Endodermal cell (in vitro differentiated cells): ENCODE measurements around the gene CHRND. TPM values are rescaled to one million over a fixed set of nuclear protein-coding genes. Genes with fewer than 3 reads are reported as not detected.

Source experiments
- DNase-seq: peaks from one replicate; pipeline ENCODE4 v3.0.0-alpha.2; 2017
- H3K27ac ChIP-seq: 2 replicates; pipeline ENCODE4 v1.5.1; 2013; ENCODE audit warnings: mild to moderate bottlenecking, low read depth, low read length, moderate library complexity
- H3K27me3 ChIP-seq: 2 replicates; pipeline ENCODE4 v1.6.1; 2013; ENCODE audit warnings: mild to moderate bottlenecking, low read length, moderate library complexity; ENCODE audit not compliant: insufficient read depth, control insufficient read depth, poor library complexity, severe bottlenecking
- H3K36me3 ChIP-seq: 2 replicates; pipeline ENCODE4 v1.7.0; 2013; ENCODE audit warnings: mild to moderate bottlenecking, low read length, moderate library complexity; ENCODE audit not compliant: control insufficient read depth, insufficient read depth
- H3K4me1 ChIP-seq: one replicate; pipeline ENCODE4 v1.7.0; 2013; ENCODE audit warnings: low read length; ENCODE audit not compliant: control insufficient read depth, insufficient read depth
- H3K4me3 ChIP-seq: 2 replicates; pipeline ENCODE4 v1.5.1; 2013; ENCODE audit warnings: mild to moderate bottlenecking, low read length, moderate library complexity
- H3K9ac ChIP-seq: 2 replicates; pipeline ENCODE4 v1.6.1; 2013; ENCODE audit warnings: mild to moderate bottlenecking, low read length, moderate library complexity; ENCODE audit not compliant: poor library complexity, severe bottlenecking; ENCODE audit errors: extremely low read depth
- H3K9me3 ChIP-seq: 2 replicates; pipeline ENCODE4 v1.6.1; 2013; ENCODE audit warnings: mild to moderate bottlenecking, low read length, moderate library complexity; ENCODE audit not compliant: control insufficient read depth
- H3K27ac Mint-ChIP-seq: 2 replicates; pipeline ENCODE4 v1.8.0; 2020; ENCODE audit warnings: mixed read lengths
- H3K27me3 Mint-ChIP-seq: 2 replicates; pipeline ENCODE4 v1.8.0; 2021; ENCODE audit warnings: mild to moderate bottlenecking, mixed read lengths; ENCODE audit not compliant: insufficient read depth
- H3K36me3 Mint-ChIP-seq: 2 replicates; pipeline ENCODE4 v1.8.0; 2020; ENCODE audit warnings: low read depth, mixed read lengths
- H3K4me1 Mint-ChIP-seq: 2 replicates; pipeline ENCODE4 v1.8.0; 2020; ENCODE audit warnings: mixed read lengths
- H3K4me3 Mint-ChIP-seq: 2 replicates; pipeline ENCODE4 v1.8.0; 2020; ENCODE audit warnings: mild to moderate bottlenecking, moderate library complexity, mixed read lengths
- H3K9me3 Mint-ChIP-seq: 2 replicates; pipeline ENCODE4 v1.8.0; 2020; ENCODE audit warnings: mild to moderate bottlenecking, mixed read lengths
- WGBS, 2 experiments: methylation state at CpG; one replicate each; pipeline versions ENCODE4 v1.1.5 to v1.1.7; 2013; ENCODE audit warnings: missing lambda C conversion rate in 2 of 2, mixed read lengths in 1 of 2; ENCODE audit not compliant: insufficient coverage in 1 of 2, insufficient read length in 1 of 2; 5-methylcytosine and 5-hydroxymethylcytosine counted together
- total RNA-seq, 2 donors: library from RNA; stranded (reverse); fragmentation: NEBNext Ultra II Directional in 1 of 2; extraction: Animal tissue kit (Norgen Biotek cat#: 25700) in 1 of 2; gene quantifications; 2 replicates in 1 of 2; 3 replicates in 1 of 2; pipeline ENCODE4 v1.2.1, GENCODE V29; 2021
- TF ChIP-seq, protein P1 (sequence below): fragments of 200-600 bp; sonication (generic); conservative IDR thresholded peaks from 2 replicates; pipeline ENCODE4 v1.5.0; 2021; ENCODE audit warnings: antibody characterized with exemption, mild to moderate bottlenecking

CHRND gene
- total RNA-seq, 2 donors from 2014 or later: 0.11 TPM; not detected in 1

DNA sequence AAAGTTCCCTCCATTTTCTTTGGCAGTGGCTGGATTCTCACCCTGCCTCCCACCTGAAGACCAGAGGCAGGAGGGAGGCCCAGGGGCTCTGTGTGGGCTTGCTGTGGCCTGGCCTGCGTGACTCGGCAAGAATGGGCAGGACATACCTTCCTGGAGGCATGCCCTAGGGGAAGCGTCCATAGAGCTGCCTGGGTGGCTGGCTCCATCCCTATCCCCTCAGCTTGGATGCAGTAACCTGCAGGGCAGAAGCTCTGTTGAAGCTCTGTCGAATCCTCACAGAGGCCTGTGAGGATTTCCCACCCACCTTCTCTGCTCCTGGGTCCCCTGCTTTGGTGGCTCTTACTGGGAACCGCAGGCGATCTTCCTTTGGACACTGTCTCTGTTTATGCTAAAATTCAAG, 7.1 kb upstream of the CHRND start:
- Mint-ChIP-seq H3K9me3 (no peaks in the 10 kb centered on the region), H3K4me1 (peaks cover 3% of the 10 kb centered on the region), H3K27ac (no peak overlapping the region), H3K27me3 (peaks cover 39% of the 10 kb centered on the region), H3K4me3 (no peak overlapping the region), H3K36me3 (no peaks in the 10 kb centered on the region)
- no peaks in the 10 kb centered on the region for H3K9me3 ChIP-seq
- H3K27me3 ChIP-seq: peaks cover 46% of the 10 kb centered on the region
- no peak overlapping the region for H3K27ac ChIP-seq
- TF ChIP-seq, protein P1, sequence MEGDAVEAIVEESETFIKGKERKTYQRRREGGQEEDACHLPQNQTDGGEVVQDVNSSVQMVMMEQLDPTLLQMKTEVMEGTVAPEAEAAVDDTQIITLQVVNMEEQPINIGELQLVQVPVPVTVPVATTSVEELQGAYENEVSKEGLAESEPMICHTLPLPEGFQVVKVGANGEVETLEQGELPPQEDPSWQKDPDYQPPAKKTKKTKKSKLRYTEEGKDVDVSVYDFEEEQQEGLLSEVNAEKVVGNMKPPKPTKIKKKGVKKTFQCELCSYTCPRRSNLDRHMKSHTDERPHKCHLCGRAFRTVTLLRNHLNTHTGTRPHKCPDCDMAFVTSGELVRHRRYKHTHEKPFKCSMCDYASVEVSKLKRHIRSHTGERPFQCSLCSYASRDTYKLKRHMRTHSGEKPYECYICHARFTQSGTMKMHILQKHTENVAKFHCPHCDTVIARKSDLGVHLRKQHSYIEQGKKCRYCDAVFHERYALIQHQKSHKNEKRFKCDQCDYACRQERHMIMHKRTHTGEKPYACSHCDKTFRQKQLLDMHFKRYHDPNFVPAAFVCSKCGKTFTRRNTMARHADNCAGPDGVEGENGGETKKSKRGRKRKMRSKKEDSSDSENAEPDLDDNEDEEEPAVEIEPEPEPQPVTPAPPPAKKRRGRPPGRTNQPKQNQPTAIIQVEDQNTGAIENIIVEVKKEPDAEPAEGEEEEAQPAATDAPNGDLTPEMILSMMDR: no peak
- peak; percentile 67 for DNase-seq
- 50 to 77% methylated on average over 5 to 6 of the region's 6 CpGs for WGBS, 2 experiments
- H3K9ac ChIP-seq: no peak overlapping the region
- H3K36me3 ChIP-seq: no peaks in the 10 kb centered on the region
- no peak overlapping the region for H3K4me3 ChIP-seq
- H3K4me1 ChIP-seq: no peaks in the 10 kb centered on the region

DNA sequence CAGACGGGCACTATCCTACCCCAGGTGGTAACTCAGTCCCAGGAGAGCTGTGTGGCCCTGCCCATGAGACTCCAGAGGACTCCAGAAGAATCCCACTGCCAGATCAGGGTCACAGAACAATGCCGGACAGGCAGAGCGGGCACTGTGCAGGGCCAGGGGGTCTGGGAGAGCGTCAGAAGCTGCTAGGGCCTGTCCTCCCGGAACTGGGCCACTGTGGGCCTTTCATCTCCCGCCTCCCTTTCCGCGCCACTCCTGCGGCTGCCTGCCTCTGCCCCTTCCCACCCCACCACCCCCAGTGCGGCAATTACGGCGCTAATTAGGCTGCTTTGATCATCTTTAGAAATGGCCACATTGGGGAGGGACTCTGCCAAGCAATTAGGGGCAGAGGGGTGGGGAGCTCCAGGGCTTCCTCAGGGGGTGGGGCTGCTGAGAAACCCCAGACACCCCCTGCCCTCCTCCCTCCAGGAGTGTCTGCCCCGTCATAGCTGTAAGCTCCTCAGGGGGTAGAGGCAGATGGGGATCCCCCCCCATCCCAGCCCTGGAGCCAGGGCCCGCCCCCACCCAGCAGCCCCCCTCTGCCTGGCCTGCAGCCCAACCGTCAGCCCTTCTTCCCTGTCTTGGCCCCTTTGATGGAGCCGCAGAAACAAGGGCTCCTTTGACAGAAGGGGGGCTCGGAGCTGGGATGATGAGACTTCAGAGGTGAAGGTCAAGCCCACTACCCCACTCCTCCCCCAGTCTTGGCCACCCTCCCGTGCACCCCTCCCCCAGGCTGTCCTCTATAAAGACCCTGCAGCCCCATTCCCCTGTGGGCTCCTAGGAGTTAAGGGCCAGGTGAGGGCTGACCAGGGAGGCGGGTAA, 6.2 kb upstream of the CHRND start, which contains the start of gene PRSS56:
Gene PRSS56 (plus strand): TSS at position 808 of the 858 bp plus-strand sequence. CDS start 211 bp downstream, outside the sequence.
- no peaks in the 10 kb centered on the region for H3K36me3 Mint-ChIP-seq
- DNase-seq: peak; percentile 54
- H3K9me3 Mint-ChIP-seq: no peaks in the 10 kb centered on the region
- Histone ChIP-seq H3K4me3 (no peak within 1 kb of the TSS), H3K27me3 (peaks cover 55% of the 10 kb centered on the region), H3K9ac (no peak within 1 kb of the TSS), H3K27ac (no peak within 1 kb of the TSS), H3K36me3 (no peaks in the 10 kb centered on the region), H3K4me1 (no peaks in the 10 kb centered on the region), H3K9me3 (no peaks in the 10 kb centered on the region)
- peaks cover 3% of the 10 kb centered on the region for H3K4me1 Mint-ChIP-seq
- H3K27ac Mint-ChIP-seq: no peak within 1 kb of the TSS
- TF ChIP-seq, protein P1: no peak
- no peak within 1 kb of the TSS for H3K4me3 Mint-ChIP-seq
- WGBS, 2 experiments: 77 to 78% methylated on average over 9 to 19 of the region's 19 CpGs
- H3K27me3 Mint-ChIP-seq: peaks cover 46% of the 10 kb centered on the region

DNA sequence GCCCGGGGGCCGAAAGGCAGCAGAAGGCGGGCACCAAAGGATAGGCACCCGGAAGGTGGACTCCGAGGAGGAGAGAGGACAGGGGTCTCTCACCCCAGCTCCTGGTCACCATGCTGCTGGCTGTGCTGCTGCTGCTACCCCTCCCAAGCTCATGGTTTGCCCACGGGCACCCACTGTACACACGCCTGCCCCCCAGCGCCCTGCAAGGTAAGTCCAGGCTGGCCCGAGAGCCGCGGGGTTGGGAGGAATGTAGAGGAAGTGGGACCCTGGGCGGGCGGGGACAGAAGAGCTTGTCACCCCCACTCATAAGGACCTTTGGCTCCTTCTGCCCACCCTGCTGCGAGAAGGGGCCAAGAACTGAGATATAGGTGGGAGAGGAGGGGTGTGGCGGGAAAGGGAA, 5.5 kb upstream of the CHRND start:
- TF ChIP-seq, protein P1: no peak
- no peak overlapping the region for H3K4me3 Mint-ChIP-seq
- no peak overlapping the region for H3K27ac Mint-ChIP-seq
- WGBS, 2 experiments: 87 to 100% methylated on average over 6 to 15 of the region's 15 CpGs
- Histone ChIP-seq H3K27ac (no peak overlapping the region), H3K9me3 (no peaks in the 10 kb centered on the region), H3K27me3 (peaks cover 55% of the 10 kb centered on the region), H3K9ac (no peak overlapping the region), H3K36me3 (no peaks in the 10 kb centered on the region), H3K4me3 (no peak overlapping the region), H3K4me1 (no peaks in the 10 kb centered on the region)
- H3K27me3 Mint-ChIP-seq: peaks cover 46% of the 10 kb centered on the region
- peak; percentile 48 for DNase-seq
- no peaks in the 10 kb centered on the region for H3K9me3 Mint-ChIP-seq
- no peaks in the 10 kb centered on the region for H3K36me3 Mint-ChIP-seq
- peaks cover 3% of the 10 kb centered on the region for H3K4me1 Mint-ChIP-seq
